ENCODE measurements around the gene DAAM2.

DNA sequence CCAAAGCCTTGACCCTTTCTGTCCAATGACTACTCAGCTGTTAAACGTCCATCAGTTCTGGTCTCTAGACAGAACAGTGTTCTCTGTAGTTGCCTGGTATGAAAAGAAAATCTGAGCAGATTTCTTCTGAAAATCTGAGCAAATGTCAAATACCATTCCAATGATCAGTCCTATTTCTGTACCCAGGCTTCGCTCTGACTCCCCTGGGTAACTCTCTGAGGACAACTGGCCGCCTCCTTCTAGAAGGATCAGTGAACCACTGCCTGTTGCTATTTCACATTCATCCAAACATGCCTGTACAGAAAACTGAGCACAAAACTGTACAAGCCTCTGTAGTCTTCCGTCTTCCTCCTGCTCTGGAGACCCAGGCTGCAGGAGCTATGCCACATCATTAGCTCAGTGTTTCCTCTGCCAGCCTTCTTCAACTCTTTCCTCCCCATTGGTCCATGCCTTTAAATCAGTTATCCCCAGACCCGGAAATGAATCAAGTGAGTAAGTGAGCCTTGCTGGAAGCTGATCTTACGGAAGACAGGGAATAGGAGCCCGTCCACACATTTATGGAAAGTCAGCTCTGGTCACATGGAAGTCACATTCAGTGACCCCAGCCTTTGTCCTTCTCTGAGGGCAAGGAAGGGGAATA, 63.3 kb downstream of the DAAM2 start:
- TF ChIP-seq POLR2A (IDR thresholded peaks at IDR 0.05) (no peak), CTCF (IDR thresholded peaks at IDR 0.05) (no peak)

Measured in esophagus squamous epithelium (tissue), 4 donors.